Measurements from ENCODE around the gene RDX.
"Not testable (repeated sequence)": the region's sequence is repeated elsewhere in the genome, so short reads cannot be mapped to it uniquely, and the experiment has no call there.

Gene RDX

DNA sequence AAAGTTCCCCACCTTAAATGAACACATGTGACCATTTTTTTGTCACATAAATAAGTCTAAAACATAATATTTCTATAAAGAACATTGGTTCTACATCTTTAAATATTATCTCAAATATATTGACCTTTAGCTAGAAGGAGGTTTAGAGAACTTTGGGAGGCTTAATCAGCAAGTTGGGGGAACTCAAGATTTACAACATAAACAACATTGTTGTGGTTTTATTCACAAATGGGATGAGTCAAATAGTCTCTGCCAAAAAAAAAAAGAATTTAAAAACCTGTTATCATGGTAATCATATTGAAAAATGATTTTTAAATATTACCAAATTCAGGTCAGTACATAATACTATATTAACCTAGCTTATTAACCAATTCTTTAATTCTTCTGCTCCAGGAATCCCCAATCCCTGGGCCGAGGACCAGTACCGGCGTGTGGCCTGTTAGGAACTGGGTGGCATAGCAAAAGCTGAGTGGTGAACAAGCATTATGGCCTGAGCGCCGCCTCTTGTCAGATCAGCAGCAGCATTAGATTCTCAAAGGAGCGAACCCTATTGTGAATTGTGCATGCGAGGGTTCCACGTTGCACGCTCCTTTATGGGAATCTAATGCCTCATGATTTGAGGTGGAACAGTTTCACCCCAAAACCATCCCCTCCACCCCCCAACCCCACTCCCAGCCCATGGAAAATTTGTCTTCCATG, 98.2 kb downstream of the RDX start:
- DNase-seq: no peak

DNA sequence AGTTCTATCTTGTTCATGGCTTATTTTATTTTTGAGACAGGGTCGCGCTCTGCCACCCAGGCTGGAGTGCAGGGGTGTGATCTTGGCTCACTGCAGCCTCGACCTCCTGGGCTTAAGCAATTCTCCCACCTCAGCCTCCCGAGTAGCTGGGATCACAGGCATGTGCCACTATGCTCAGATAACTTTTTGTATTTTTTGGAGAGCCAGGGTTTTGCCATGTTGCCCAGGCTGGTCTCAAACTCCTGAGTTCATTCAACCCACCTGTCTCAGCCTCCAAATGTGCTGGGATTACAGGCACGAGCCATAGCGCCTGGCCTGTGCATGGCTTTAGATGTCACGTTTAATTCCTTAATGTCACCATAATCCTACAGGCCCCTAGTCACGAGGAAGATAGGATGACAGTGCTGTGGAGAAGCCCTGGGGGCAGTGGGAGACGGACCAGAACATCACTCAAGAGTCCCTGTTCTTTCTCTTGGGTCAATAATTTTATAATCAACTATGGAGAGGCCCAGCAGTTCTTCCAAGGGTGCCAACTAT, 99.5 kb downstream of the RDX start:
- DNase-seq: no peak

DNA sequence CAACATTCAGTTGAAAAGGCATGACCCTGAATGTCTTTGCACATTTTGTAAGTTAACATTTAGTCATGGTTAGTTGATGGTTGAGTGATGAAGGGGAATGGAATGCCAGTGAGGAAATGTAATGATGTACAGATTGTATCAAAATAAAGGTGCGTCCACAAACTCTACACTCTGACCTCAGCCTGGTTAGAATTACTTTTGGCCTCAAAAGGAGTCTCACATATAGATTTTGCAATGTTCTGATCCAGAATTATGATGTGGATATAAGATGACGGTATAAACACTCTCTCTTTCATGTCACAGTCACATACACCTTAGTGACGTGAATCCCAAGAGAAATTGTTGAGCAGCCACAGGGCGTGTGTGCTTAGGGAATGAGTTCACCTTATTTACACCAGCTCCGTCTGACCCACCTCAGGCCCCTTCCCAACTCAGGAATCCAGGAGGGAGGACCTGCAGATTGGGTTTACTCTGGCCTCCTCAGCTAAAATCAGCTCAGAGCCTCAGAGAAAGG, 100.1 kb downstream of the RDX start:
- no peak for DNase-seq

DNA sequence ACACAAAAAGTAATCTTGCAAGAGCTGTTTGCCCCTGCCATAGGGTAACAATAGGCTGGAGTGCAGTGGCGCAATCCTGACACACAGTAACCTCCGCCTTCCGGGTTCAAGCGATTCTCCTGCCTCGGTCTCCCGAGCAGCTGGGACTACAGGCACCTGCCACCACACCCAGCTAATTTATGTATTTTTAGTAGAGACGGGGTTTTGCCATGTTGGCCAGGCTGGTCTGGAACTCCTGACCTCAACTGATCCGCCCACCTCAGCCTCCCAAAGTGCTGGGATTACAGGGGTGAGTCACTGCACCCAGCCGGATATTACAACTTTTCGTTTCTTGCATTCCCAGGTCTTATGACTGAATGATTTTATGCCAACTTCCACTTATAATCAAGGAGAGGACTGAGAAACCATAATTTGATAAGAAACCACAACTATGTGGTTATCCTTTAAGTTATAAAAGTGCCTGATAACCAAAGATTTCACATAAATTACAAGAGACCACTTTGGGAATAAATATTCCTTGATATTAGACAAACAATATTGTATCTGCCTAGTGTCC, 102.1 kb downstream of the RDX start:
- not testable (repeated sequence) for DNase-seq

DNA sequence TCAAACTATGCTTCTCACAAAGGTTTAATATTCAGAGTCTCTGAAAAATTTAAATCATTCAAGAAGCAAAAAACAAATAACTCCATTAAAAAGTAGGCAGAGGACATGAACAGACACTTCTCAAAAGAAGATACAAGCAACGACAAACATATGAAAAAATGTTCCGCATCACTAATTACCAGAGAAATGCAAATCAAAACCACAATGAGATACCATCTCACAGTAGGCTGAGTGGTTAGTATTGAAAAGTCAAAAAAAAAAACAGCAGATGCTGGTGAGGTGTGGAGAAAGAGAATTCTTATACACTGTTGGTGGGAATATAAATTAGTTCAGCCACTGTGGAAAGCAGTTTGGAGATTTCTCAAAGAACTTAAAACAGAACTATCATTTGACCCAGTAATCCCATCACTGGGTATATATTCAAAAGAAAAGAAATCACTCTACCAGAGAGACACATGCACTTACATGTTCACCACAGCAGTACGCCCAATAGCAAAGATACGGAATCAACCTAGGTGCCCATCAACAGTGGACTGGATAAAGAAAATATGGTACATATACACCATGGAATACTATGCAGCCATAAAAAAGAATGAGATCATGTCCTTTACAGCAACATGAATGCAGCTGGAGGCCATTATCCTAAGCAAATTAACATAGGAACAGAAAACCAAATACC, 103.7 kb downstream of the RDX start:
- DNase-seq: not testable (repeated sequence)

DNA sequence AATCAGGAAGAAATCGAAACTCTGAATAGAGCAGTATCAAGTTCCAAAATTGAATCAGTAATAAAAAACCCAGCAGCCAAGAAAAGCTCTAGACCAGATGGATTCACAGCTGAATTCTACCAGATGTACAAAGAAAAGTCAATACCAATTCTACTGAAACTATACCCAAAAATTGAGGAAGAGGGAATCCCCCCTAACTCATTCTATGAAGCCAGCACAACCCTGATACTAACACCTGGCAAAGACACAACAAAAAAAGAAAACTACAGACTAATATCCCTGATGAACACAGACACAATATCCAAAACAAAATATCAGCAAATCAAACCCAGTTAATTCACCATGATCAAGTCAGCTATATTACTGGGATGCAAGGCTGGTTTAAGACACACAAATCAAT, 105.5 kb downstream of the RDX start:
- no peak for DNase-seq

DNA sequence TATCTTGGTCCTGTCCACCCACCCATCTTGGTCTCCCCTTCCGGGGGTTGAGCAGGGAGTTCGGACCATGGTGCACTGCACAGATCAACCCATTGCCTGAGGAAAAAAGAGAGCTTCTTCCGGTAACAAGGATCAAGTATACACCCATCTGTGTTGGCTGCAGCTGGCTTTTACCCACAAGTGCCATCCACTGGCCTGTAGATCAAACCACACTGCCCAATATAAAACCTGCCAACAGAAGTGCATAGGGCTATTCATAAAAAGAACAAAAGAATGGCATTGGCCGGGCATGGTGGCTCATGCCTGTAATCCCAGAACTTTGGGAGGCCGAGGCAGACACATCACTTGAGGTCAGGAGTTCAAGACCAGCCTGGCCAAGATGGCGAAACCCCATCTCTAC, 108.7 kb downstream of the RDX start:
- no peak for DNase-seq

DNA sequence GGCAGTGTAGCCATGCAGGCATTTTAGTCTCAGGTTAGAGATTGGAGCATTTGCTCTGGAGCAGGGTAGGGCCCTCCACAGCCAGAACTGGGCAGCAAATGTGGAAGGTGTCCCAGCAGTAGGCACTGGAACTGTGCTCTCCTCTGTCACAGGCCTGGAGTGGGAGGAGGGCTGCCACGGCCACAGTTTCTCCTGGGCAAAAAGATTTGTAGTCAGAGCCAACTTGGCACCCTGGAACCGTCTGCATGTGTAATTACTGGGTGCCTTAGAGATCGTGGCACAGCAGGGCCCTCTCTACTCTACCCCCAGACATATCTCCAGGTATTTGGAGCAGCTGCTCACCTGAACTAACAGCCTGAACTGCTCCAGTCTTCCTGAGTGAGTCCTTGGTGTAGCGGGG, 109.5 kb downstream of the RDX start:
- no peak for DNase-seq

DNA sequence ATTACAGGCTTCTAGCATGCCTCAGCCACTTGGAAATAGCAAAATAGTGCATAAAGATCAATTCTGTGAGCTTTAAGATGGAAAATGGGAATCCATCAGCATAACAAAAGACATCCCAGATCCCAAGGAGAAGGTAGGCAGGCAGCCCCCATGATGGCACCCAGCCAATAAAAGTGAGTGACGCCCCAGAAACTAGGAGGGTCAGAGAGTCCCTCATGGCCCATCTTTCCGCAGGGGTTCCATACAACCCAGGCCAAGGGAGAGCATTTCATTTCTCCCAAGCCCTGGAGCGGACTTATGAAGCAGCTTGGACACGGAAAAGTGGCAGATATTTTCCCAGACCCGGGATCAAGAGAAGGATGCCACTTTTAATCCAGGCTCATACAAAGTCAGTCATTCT, 110.0 kb downstream of the RDX start:
- DNase-seq: no peak

DNA sequence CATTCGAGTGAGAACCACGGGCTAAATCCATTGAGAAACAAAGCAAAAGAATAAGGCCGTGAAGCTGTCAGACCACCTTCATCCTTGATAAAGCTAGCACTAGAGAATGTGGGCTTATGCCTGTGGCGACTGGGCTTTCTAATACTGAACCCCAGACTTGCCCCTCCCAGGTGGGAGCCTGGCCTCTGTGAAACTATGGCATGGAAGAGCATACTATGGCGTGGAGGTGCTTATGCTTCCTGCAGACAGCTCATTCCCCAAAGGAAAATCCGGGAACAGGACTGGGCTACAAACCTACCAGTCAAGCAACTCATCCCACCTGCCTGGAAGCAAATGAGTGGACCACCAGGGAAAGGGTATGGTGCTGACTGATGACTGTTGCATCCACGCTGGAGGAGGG, 110.8 kb downstream of the RDX start:
- no peak for DNase-seq

DNA sequence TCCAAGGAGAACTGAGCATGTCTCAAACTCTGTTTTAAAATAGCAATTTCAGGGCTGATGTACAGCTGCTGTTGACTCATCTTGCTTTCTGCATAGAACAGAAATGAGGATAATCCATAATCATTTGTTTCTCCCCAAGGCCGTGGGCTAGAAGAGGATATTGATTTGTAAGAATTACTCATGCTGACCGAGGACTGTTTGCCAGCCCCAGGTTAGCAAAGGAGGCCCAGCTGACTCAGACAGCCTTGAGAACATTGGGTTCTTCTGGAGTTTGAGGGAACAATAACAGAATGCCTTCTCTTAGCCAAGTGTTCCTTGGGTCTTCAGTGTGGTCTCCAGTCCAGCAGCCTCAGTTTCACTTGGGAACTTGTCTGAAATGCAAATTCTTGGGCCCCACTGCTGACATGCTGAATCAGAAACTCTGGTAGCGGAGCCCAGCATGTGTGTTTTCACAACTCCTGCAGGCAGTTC, 111.3 kb downstream of the RDX start:
- no peak for DNase-seq

DNA sequence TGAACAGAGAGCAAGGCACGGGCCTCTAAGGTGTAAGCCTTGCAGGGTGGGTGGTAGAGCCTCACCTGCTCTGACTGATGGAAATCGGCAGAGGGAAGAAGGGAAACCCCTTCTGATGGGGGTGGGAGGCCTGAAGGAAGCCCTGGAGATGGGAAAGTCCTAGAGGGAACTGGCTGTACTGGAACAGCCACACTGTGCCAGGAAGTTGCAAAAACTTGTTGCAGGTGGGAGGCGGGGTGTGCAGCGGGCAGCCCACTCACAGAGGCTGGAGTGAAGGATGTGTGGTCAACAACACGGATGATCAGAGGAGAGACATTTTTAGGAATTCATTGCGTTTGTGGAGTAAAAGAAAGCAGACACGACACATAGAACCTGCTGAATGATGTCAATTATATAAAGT, 112.0 kb downstream of the RDX start:
- no peak for DNase-seq

DNA sequence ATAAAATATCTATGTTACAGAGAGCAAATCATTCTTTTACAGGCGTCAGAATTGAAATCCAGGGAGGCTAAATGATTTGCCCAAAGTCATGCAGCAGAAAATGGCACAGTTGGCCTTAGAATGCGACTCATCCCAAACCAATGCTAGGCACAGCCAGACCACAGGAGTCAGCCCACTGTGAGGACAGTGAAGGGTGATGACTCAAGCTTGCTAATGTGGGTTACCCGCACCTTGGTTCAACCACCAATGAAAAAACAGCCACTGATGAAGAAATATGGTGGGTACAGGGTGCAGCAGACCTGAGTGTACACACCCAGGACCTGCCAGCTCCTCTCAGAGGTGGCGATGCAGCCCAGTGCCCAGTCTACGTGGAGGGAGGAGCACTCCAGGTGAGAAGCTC, 113.5 kb downstream of the RDX start:
- DNase-seq: no peak

DNA sequence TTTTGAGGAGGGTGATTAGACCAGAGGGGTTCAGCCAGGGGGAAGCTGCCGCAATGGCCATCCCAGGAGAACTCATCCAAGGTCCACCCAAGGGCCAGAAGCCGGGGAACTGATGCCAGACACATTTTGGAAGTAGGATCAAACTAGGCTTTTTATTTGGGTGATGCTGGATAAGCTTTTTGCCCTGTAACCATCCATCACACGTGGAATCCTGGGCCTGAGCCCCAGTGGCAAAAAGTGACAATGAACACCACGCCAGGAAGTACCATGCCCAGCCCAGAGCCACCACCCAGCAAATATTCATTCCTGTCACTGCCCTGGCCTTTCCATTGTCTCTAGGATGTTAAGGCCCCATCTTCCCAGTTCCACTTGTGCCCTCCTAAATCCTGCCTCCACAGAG, 117.3 kb downstream of the RDX start:
- no peak for DNase-seq

DNA sequence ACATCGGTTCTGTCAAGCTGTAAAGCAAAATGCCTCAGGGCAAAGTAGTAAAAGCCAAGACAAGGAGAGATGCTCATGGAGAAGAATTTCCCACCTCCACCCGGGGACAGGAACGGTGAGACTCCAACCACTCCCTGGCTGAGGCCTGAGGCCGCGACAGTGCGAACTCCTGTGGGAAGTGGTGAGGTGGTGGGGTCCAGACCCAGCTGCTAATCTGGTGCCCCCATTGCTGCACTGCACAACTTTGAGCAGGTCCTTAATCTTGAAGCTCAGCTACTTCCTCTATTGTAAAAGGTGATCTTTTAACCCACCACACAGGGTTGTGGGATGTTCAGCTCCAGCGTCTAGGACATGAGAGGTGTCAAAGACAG, 119.3 kb downstream of the RDX start:
- no peak for DNase-seq

DNA sequence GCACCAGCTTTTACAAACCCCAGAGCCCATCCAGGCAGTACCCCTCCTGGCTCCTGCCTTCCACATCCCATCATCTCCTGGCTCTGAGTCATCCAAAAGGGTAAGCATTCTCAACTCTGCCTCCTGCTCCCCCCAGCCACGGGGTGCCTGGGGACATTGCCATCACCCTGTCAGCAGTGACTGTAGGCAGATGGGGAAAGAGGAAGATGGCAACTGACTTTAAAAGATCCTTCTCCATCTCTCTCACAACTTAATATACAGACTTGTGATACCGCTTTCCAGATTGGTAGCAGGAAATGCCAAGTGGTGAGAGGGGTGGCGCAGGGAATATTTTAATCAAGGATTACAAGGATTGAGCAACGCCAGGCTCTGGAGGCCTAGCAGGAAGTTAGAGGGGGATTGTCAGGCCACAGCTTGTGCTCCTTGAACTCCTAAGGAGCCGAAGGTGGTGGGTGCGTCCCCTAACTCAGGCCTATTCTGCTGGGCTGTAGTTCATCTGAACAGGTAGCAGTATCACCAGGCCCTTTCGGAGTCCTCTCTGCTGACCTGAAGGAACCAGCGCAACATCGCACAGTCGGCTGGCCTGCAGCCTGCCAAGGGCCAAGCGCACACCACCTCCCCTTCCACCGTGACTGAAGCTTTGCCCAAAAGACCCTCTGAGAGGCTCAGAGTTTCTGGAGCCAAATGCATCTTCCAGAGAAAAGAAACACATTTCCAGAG, 119.9 kb downstream of the RDX start:
- DNase-seq: no peak

DNA sequence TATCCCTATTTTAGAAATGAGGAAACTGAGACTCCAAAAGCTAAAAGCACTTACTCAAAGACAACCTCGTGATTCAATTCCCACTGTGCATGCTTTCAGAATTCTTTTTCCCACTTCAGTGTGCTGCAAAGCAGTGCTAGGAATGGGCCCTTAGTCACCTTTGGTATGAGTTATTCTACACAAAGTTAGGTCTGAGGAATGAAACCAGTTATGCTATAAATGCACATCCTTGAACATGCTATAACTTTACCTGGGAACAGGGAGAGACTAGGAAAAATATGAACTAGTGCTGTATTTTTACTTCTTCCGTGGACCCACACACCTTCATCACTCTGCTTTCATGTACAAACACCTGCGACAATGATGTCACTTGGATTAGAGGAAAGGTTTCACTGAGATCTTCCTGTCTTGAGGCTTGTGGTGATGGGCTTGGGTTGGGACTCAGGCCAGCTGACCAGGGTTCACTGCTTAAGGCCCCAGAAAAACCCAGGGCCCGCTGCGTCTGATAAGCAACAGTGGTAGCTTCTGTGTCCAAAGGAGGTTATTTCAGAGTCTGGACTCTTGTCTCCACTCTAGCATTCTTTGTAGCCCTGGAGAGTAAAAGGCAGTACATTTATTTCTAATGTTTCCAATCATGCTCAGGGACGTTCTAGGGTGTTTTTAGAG, 121.6 kb downstream of the RDX start:
- DNase-seq: no peak

DNA sequence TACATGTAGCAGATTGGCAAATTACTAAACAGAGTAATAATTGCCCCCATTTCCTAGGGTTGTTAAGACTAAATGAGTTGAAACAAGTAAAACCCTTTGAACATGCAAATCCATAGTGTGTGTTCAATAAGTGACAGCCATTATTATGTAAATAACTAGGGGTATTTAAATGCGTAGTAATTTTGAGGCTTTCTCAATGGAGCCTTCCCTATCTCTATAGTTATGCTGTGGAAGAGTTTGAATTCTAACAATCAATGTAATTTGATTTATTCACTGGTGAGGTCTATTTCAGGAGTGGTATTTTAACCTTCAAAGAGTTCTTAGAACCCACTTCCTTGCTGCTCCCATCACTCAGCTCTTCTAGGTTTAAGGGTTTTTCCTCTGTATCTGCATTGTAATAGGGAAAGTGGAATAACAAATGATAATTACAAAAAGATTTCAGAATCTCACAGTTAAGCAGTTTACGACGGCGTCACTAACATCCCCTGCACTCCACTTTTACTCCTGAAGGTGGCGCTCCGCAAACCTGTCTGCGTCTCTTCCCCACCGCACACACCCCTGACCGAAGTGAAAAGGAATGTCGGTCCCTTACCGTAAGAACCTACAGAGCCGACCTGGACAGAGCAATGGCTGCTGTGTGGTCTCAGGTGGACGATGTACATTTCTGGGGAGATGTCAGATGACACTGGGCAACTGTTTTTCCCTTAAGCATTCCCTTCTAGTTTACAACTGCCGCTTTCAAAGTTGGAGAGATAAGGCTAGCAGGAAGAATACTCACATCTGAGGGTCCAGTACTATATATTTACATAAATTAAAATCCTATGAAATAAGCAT, 122.4 kb downstream of the RDX start:
- peak; percentile 59 for DNase-seq

DNA sequence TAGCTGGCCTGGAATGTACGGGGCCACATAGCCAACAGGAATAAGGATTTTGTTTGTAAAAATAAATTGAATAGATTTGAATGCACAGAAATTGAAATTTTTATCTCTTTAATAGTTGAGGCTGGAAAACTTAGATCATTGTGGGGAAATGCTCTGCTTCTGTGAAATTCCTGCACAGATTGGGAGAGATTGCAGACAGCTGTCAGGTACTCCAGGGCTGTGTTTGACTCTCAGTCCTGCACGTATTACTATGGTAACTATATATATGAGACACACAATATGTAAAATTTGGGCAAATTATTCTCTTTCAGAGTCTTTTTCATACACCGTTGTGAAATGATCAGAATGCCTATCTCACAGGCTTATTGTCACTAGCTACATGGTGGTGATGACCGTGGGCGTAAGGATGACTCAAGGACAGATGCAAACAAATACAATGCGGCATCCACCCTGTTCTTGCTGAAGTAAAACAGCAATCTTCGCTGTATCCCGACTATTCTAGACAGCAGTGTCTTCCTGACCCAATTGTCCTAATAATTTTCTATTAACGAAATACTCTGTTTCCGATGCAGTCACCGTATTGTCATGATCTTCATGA, 123.8 kb downstream of the RDX start:
- DNase-seq: no peak

DNA sequence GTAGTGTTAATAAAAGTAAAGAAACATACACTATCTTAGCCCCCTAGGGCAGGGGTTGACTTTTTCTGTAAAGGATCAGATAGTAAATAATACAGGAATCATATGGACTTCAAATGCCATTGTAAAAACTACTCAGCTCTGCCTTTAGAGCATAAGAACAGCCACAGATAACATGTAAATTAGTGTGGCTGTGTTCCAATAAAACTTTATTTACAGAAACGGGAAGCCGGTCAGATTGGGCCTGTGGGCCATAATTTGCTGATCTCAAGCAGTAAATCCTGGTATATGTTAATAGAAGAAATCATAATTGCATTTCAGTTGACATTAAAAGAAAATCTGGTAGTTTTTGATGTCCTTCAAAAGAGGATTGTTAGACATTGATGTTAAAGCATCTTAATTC, 126.7 kb downstream of the RDX start:
- DNase-seq: no peak

DNA sequence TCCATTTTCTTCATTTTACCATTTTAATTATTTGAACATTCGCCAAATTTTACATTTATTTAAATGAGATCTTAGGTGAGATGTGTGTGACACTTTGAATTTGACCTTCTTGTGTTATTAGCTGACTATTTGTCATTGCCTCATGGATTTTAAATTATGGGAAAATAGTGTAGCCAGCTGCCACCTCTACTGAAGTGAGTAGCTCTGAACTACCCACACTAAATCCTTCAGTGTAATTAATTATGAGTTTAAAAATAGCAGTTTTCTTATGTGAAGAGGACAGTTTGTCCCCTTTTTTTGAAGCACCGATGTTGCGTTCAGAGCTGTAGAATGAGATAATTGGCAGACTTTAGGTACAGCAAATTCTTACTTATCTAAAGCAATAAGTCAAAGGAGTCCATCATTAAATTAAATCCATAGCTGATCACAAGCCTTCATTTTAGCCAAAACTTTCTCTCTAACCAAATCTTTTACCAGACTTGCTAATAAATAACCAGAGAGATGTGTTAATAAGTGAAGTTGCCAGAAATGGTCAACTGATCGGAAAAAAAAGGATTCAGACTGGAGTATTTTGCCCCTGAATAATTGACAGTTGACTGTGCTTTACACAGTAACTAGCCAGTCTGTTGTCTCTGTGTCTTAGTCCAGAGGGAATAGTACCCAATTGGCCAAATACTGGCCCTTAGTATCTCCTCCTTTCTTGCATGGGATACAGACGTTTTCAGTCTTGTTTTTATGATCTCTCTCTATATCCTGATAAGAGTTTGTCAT, 128.2 kb downstream of the RDX start:
- DNase-seq: no peak

All from stimulated activated CD4-positive, alpha-beta T cell treated with anti-CD3 and anti-CD28 coated beads, Interleukin-12 subunit alpha, Interleukin-12 subunit beta, amount 100 ng/mL, for 4 hours (primary cell).